Endodermal cell (in vitro differentiated cells): ENCODE data around the gene MAGEB5. TPM values are rescaled to one million over a fixed set of nuclear protein-coding genes. Genes with fewer than 3 reads are reported as not detected.

Source experiments
- DNase-seq: peaks from one replicate; pipeline ENCODE4 v3.0.0-alpha.2; 2017
- H3K27ac ChIP-seq: 2 replicates; pipeline ENCODE4 v1.5.1; 2013; ENCODE audit warnings: mild to moderate bottlenecking, low read depth, low read length, moderate library complexity
- H3K27me3 ChIP-seq: 2 replicates; pipeline ENCODE4 v1.6.1; 2013; ENCODE audit warnings: mild to moderate bottlenecking, low read length, moderate library complexity; ENCODE audit not compliant: insufficient read depth, control insufficient read depth, poor library complexity, severe bottlenecking
- H3K36me3 ChIP-seq: 2 replicates; pipeline ENCODE4 v1.7.0; 2013; ENCODE audit warnings: mild to moderate bottlenecking, low read length, moderate library complexity; ENCODE audit not compliant: control insufficient read depth, insufficient read depth
- H3K4me1 ChIP-seq: one replicate; pipeline ENCODE4 v1.7.0; 2013; ENCODE audit warnings: low read length; ENCODE audit not compliant: control insufficient read depth, insufficient read depth
- H3K4me3 ChIP-seq: 2 replicates; pipeline ENCODE4 v1.5.1; 2013; ENCODE audit warnings: mild to moderate bottlenecking, low read length, moderate library complexity
- H3K9ac ChIP-seq: 2 replicates; pipeline ENCODE4 v1.6.1; 2013; ENCODE audit warnings: mild to moderate bottlenecking, low read length, moderate library complexity; ENCODE audit not compliant: poor library complexity, severe bottlenecking; ENCODE audit errors: extremely low read depth
- H3K9me3 ChIP-seq: 2 replicates; pipeline ENCODE4 v1.6.1; 2013; ENCODE audit warnings: mild to moderate bottlenecking, low read length, moderate library complexity; ENCODE audit not compliant: control insufficient read depth
- H3K27ac Mint-ChIP-seq: 2 replicates; pipeline ENCODE4 v1.8.0; 2020; ENCODE audit warnings: mixed read lengths
- H3K27me3 Mint-ChIP-seq: 2 replicates; pipeline ENCODE4 v1.8.0; 2021; ENCODE audit warnings: mild to moderate bottlenecking, mixed read lengths; ENCODE audit not compliant: insufficient read depth
- H3K36me3 Mint-ChIP-seq: 2 replicates; pipeline ENCODE4 v1.8.0; 2020; ENCODE audit warnings: low read depth, mixed read lengths
- H3K4me1 Mint-ChIP-seq: 2 replicates; pipeline ENCODE4 v1.8.0; 2020; ENCODE audit warnings: mixed read lengths
- H3K4me3 Mint-ChIP-seq: 2 replicates; pipeline ENCODE4 v1.8.0; 2020; ENCODE audit warnings: mild to moderate bottlenecking, moderate library complexity, mixed read lengths
- H3K9me3 Mint-ChIP-seq: 2 replicates; pipeline ENCODE4 v1.8.0; 2020; ENCODE audit warnings: mild to moderate bottlenecking, mixed read lengths
- WGBS, 2 experiments: methylation state at CpG; one replicate each; pipeline versions ENCODE4 v1.1.5 to v1.1.7; 2013; ENCODE audit warnings: missing lambda C conversion rate in 2 of 2, mixed read lengths in 1 of 2; ENCODE audit not compliant: insufficient coverage in 1 of 2, insufficient read length in 1 of 2; 5-methylcytosine and 5-hydroxymethylcytosine counted together
- total RNA-seq, 2 donors: library from RNA; stranded (reverse); fragmentation: NEBNext Ultra II Directional in 1 of 2; extraction: Animal tissue kit (Norgen Biotek cat#: 25700) in 1 of 2; gene quantifications; 2 replicates in 1 of 2; 3 replicates in 1 of 2; pipeline ENCODE4 v1.2.1, GENCODE V29; 2021
- TF ChIP-seq, protein P1 (sequence below): fragments of 200-600 bp; sonication (generic); conservative IDR thresholded peaks from 2 replicates; pipeline ENCODE4 v1.5.0; 2021; ENCODE audit warnings: antibody characterized with exemption, mild to moderate bottlenecking

MAGEB5 gene
- total RNA-seq, 2 donors from 2014 or later: not detected

DNA sequence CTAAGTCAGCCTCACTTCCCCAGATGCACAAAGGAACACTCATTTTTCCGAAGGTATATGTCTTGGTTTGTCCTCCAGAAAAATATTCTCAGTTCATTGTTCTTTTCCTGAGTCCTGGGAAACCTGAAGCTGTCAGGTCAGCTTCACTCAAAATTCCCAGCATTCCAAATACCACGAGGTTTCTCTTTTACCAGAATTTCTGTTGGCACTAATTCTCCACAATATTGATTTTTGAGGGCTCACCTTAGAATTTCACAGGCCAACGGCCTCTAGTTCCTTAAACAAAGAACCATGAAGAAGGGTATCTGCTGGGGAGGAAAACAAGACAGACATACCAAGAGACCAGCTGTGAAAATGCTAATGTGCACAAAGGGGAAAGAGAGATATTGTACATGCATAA lies 8.0 kb upstream of the MAGEB5 start:
- no peak overlapping the region for H3K9ac ChIP-seq
- TF ChIP-seq, protein P1, sequence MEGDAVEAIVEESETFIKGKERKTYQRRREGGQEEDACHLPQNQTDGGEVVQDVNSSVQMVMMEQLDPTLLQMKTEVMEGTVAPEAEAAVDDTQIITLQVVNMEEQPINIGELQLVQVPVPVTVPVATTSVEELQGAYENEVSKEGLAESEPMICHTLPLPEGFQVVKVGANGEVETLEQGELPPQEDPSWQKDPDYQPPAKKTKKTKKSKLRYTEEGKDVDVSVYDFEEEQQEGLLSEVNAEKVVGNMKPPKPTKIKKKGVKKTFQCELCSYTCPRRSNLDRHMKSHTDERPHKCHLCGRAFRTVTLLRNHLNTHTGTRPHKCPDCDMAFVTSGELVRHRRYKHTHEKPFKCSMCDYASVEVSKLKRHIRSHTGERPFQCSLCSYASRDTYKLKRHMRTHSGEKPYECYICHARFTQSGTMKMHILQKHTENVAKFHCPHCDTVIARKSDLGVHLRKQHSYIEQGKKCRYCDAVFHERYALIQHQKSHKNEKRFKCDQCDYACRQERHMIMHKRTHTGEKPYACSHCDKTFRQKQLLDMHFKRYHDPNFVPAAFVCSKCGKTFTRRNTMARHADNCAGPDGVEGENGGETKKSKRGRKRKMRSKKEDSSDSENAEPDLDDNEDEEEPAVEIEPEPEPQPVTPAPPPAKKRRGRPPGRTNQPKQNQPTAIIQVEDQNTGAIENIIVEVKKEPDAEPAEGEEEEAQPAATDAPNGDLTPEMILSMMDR: no peak
- WGBS, 2 experiments: 83 to 86% methylated on average over 1 to 3 of the region's 3 CpGs
- no peaks in the 10 kb centered on the region for H3K27me3 ChIP-seq
- H3K4me3 ChIP-seq: no peak overlapping the region
- no peak for DNase-seq
- H3K27ac ChIP-seq: no peak overlapping the region
- Mint-ChIP-seq H3K36me3 (no peaks in the 10 kb centered on the region), H3K4me3 (no peak overlapping the region), H3K27ac (no peak overlapping the region), H3K9me3 (peaks cover 47% of the 10 kb centered on the region), H3K27me3 (no peaks in the 10 kb centered on the region), H3K4me1 (no peaks in the 10 kb centered on the region)
- no peaks in the 10 kb centered on the region for H3K9me3 ChIP-seq
- H3K4me1 ChIP-seq: no peaks in the 10 kb centered on the region
- no peaks in the 10 kb centered on the region for H3K36me3 ChIP-seq

DNA sequence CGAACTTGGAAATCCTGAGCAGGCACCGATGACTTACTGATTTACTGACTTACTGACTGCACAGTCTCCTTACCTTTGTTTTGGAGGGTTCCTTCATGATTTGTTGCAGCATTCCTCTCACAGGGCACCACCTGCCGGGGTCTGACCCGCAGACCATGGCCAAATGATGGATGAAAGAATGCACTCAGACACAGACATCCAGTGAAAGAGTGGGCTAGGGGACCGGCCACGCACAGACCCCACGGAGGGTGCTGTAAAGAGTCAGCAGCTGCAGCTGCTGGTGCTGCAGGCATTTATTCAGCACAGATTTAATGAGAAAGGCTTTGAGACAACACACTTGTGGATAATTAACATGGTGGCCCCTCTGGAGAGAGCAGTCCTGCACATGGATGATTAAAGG lies 3.4 kb downstream of the MAGEB5 start:
- H3K4me1 Mint-ChIP-seq: no peaks in the 10 kb centered on the region

DNA sequence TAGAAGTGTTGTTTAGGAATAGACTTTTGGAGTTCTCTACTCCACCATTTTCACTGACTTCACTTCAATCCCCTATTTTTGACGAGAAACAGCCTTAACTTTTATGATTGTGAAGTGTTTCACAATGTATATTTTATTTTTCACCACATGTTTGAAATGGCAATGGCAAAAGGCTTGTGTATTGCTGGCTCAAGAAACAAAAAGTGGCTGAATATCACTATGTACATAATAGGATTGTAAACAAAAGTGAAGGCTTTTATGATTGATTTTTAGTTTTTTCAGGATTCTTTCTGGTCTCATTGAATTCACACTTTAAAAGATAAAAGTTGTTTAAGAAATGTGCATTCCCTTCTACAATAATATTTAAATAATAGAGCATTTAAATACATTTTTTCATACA lies 18.2 kb downstream of the MAGEB5 start:
- H3K4me3 ChIP-seq: no peak overlapping the region
- no peaks in the 10 kb centered on the region for H3K9me3 ChIP-seq
- no peak overlapping the region for H3K27ac ChIP-seq
- Mint-ChIP-seq H3K27ac (no peak overlapping the region), H3K4me3 (no peak overlapping the region), H3K4me1 (no peaks in the 10 kb centered on the region), H3K27me3 (no peaks in the 10 kb centered on the region), H3K9me3 (peaks cover 58% of the 10 kb centered on the region), H3K36me3 (peaks cover 2% of the 10 kb centered on the region)
- no CpG with 5 or more reads among the region's 1 CpG for WGBS, 2 experiments
- H3K36me3 ChIP-seq: no peaks in the 10 kb centered on the region
- DNase-seq: no peak
- no peak overlapping the region for H3K9ac ChIP-seq
- no peaks in the 10 kb centered on the region for H3K4me1 ChIP-seq
- no peaks in the 10 kb centered on the region for H3K27me3 ChIP-seq
- TF ChIP-seq, protein P1: no peak

More for the DNA sequence above, 3.4 kb downstream of the MAGEB5 start:
- no peak overlapping the region for H3K9ac ChIP-seq
- Mint-ChIP-seq H3K27ac (no peak overlapping the region), H3K9me3 (peaks cover 88% of the 10 kb centered on the region), H3K27me3 (peaks cover 1% of the 10 kb centered on the region), H3K36me3 (no peaks in the 10 kb centered on the region), H3K4me3 (no peak overlapping the region)
- 82 to 91% methylated on average over 3 to 7 of the region's 7 CpGs for WGBS, 2 experiments
- no peaks in the 10 kb centered on the region for H3K27me3 ChIP-seq
- H3K9me3 ChIP-seq: peaks cover 12% of the 10 kb centered on the region
- no peak overlapping the region for H3K4me3 ChIP-seq
- no peaks in the 10 kb centered on the region for H3K4me1 ChIP-seq
- H3K27ac ChIP-seq: no peak overlapping the region
- no peak for DNase-seq
- TF ChIP-seq, protein P1: no peak
- H3K36me3 ChIP-seq: no peaks in the 10 kb centered on the region
